GM12873 (cell line): Measurements from ENCODE around the gene MYLK2.

ENCODE experiments used
- TF ChIP-seq, protein P1 (sequence below): IDR thresholded peaks from 2 replicates; pipeline ENCODE4 v1.5.1; 2012; ENCODE audit warnings: low read depth, mild to moderate bottlenecking, moderate library complexity, low read length, control low read depth; ENCODE audit not compliant: insufficient read depth; ENCODE audit errors: missing control alignments

Gene MYLK2

DNA sequence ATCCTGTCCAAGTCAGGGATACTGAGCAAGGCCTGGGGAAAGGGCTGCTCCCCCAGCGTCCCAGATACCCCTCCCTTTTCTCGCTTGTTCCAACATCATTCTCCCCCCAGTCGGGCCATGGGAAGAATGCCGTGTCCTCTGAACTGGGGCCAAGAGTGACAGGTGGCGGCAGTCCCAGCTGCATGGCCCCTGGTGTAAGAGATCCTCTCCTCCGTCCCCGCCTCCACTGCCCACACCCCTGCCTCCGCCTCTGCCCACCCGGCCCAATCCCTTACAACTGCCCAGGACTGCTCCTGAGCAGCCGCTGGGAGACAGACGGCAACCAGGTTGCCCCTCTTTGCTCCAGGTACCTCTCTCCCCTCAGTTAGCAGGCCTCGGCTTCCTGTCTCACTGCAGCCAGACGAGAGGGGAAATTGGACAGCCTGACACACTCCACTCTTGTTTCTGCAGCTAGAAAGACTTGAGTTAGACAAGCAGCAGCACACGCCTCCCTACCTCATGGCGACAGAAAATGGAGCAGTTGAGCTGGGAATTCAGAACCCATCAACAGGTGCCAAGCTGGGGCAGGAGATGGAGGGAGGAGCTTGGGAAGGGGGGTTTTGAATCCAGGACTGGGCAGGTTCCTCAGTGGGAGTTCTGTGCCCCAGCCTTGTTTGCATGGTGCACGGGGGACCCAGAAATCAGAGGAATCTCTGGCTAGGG, at the start of gene MYLK2:
Gene MYLK2 (plus strand): TSS at position 274 of the 702 bp plus-strand sequence. CDS start 225 bp downstream, at position 499.
- TF ChIP-seq, protein P1, sequence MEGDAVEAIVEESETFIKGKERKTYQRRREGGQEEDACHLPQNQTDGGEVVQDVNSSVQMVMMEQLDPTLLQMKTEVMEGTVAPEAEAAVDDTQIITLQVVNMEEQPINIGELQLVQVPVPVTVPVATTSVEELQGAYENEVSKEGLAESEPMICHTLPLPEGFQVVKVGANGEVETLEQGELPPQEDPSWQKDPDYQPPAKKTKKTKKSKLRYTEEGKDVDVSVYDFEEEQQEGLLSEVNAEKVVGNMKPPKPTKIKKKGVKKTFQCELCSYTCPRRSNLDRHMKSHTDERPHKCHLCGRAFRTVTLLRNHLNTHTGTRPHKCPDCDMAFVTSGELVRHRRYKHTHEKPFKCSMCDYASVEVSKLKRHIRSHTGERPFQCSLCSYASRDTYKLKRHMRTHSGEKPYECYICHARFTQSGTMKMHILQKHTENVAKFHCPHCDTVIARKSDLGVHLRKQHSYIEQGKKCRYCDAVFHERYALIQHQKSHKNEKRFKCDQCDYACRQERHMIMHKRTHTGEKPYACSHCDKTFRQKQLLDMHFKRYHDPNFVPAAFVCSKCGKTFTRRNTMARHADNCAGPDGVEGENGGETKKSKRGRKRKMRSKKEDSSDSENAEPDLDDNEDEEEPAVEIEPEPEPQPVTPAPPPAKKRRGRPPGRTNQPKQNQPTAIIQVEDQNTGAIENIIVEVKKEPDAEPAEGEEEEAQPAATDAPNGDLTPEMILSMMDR = no peak

GRCh38 chr20:31769681-31770080, 49.5 kb upstream of the MYLK2 start:
- TF ChIP-seq, protein P1 = no peak

DNA sequence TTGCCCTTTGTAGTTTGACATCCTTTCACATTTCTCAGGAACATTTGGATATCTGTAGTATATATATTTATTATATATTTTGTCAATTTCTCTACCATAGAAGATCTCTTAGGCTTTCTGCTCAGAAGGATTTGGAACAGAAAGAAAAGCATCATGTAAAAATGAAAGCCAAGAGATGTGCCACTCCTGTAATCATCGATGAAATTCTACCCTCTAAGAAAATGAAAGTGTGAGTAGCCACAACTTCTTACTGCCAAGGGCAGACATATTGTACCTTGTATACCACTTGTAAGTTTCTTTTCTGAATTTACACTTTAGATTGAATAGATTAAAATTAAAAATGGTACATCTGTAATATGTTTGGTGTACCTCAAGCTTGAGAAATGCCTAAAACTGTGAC, 48.9 kb upstream of the MYLK2 start:
- TF ChIP-seq, protein P1 = no peak

GRCh38 chr20:31774408-31774807, 44.7 kb upstream of the MYLK2 start:
- TF ChIP-seq, protein P1 = no peak

DNA sequence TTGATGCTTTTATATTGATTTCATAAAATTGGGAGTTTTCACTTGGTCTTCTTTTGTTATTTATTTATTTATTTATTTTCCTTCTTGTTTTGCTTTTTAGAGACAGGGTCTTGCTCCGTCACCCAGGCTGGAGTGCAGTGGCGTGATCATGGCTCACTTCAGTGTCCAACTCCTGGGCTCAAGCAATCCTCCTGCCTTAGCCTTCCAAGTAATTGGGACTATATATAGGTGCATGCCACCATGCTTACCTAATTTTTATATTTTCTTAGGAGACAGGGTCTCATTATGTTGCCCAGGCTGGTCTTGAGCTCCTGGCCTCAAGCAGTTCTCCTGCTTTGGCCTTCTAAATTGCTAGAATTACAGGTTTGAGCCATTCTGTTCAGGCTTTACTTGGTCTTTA, 38.3 kb upstream of the MYLK2 start:
- TF ChIP-seq, protein P1 = no peak

DNA sequence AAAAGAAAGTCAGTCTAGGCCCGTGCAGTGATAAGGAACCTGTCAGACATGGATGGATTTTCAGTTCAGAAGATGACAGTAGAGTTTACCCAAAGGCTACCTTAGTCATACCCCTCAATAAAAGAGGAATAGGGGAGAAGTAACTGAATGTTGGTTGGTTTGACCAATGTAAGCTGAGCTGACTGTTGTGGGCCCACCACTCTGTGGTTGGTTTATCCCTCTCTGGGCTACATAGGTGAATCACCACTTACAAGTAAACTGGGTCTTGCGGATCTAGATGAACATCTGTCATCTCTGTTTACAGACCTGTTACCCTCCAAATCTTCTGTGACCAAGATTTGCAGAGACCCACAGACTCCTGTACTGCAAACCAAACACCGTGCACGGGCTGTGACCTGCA, 37.2 kb upstream of the MYLK2 start:
- TF ChIP-seq, protein P1 = no peak

DNA sequence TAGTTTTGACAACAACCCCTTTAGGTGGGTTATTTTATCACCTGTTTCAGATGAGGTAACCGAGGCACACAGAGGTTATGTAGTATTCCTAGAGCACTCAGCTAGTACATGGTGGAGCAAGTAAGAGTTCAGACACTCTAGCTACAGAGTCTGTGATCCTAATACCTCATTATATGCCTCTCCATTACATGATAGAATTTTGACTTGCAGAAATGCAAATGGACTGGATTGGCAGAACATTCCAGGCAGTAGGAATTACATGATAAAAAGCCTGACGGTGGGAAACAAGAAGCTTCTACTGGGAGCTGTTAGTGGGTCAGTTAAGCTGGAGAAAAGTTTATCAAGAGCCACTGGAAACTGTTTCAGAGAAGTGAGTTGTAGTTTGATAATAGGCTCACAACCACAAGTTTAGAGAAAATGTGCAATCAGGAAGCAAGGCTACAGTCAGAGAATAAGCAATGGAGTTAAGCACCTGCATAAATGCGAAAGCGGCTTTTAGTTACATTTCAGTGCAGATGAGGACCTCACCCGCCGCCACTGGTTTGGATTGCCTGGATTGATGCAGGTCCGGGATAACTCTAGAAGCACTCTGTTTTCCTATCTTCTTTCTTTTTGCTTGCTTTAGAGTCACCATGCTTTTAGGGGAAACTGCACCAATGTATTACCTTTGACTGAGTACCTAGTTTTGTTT, 34.7 kb upstream of the MYLK2 start:
- TF ChIP-seq, protein P1 = no peak
